Mucosa of descending colon (tissue), 3 donors: Measurements from ENCODE around the gene CLIC3. TPM values are rescaled to one million over a fixed set of nuclear protein-coding genes. Genes with fewer than 3 reads are reported as not detected.

Experiments
- ATAC-seq: fragments of 200-7000 bp; cut with Tn5 transposase; one replicate; pipeline ENCODE4 v1.9.1; 2020; ENCODE audit warnings: mild to moderate bottlenecking, moderate library complexity
- DNase-seq, 3 donors: peaks; one replicate each; pipeline ENCODE4 v3.0.0-alpha.2; 2020
- H3K36me3 ChIP-seq: fragments of 200-600 bp; one replicate; pipeline ENCODE4 v1.8.0; 2021; ENCODE audit warnings: low read depth, mild to moderate bottlenecking
- H3K4me1 ChIP-seq: fragments of 200-600 bp; one replicate; pipeline ENCODE4 v1.8.0; 2021; ENCODE audit warnings: low read depth, mild to moderate bottlenecking
- H3K4me3 ChIP-seq: fragments of 200-600 bp; one replicate; pipeline ENCODE4 v1.8.0; 2021; ENCODE audit warnings: mild to moderate bottlenecking
- H3K9me3 ChIP-seq: fragments of 200-600 bp; one replicate; pipeline ENCODE4 v1.8.0; 2021; ENCODE audit warnings: mild to moderate bottlenecking
- intact Hi-C, 2 donors: fragments of 100-400 bp; cut with DNase I in 1 of 2; cut with micrococcal nuclease in 1 of 2; formaldehyde crosslinking; loops; one replicate each; pipeline versions ENCODE4 v1.11.0 to v1.11.1; 2022; cut with DNase I, micrococcal nuclease
- total RNA-seq, 3 donors: library from RNA; stranded (reverse); fragmentation: NEBNext Ultra II Directional in 2 of 3; extraction: Animal tissue kit (Norgen Biotek cat#: 25700) in 2 of 3; gene quantifications; one replicate each; pipeline versions ENCODE4 v1.2.1 to v1.2.4, GENCODE V29; 2021 to 2023
- TF ChIP-seq, protein P1 (sequence below): fragments of 200-600 bp; IDR thresholded peaks from one replicate; pipeline ENCODE4 v1.8.0; 2022; ENCODE audit warnings: antibody characterized with exemption, mild to moderate bottlenecking
- donor health status: DM: no; HTN: no; CAD: no; lungs with moderate emphysema.
- donor health status: DM: no; HTN: no; CAD: no.
- donor health status: DM: no; HTN: yes; CAD: no.

Gene CLIC3
- total RNA-seq, 3 donors from 2014 or later: 0.82 to 1.9 (median 0.99) TPM

DNA sequence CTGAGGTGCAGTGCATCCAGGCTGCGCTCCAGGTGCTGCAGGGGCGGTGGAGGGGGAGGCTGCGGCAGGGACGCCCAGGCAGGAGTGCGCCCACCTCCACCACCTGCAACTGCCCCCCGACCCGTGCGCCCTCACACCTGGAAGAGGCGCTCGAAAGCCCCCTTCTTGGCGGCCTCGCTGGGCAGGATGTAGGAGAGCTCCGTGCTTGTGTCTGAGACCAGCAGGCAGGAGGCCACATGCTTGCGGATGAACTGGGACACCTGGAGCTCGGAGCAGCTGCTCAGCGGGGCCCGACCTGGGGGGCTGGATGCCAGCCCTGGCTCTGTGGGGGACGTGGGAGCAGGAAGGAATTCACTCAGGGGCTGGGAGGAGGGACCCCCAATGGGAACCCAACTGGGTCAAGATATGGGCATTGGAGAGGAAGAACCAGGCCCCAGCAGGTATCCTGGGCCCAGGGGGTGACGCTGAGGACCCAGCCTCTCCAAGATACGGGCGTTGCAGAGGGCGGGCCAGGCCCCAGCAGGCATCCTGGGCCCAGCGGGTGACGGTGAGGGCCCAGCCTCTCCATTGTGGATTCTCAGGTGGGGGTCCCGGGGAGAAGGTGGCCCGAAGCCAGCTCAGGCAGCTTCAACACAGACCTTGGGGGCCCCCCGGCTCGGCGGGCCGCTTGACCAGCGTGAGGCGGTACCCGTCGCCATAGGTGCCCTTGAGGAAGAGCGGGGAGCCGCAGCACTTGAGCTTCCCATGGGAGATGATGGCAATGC is 18.6 kb upstream of the CLIC3 start:
- TF ChIP-seq, protein P1, sequence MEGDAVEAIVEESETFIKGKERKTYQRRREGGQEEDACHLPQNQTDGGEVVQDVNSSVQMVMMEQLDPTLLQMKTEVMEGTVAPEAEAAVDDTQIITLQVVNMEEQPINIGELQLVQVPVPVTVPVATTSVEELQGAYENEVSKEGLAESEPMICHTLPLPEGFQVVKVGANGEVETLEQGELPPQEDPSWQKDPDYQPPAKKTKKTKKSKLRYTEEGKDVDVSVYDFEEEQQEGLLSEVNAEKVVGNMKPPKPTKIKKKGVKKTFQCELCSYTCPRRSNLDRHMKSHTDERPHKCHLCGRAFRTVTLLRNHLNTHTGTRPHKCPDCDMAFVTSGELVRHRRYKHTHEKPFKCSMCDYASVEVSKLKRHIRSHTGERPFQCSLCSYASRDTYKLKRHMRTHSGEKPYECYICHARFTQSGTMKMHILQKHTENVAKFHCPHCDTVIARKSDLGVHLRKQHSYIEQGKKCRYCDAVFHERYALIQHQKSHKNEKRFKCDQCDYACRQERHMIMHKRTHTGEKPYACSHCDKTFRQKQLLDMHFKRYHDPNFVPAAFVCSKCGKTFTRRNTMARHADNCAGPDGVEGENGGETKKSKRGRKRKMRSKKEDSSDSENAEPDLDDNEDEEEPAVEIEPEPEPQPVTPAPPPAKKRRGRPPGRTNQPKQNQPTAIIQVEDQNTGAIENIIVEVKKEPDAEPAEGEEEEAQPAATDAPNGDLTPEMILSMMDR: no peak
- Histone ChIP-seq H3K36me3 (no peaks in the 10 kb centered on the region), H3K9me3 (no peaks in the 10 kb centered on the region), H3K4me3 (no peak overlapping the region), H3K4me1 (no peaks in the 10 kb centered on the region)
- DNase-seq: no peak
- intact Hi-C loops: no loop called here
- no peak for ATAC-seq

DNA sequence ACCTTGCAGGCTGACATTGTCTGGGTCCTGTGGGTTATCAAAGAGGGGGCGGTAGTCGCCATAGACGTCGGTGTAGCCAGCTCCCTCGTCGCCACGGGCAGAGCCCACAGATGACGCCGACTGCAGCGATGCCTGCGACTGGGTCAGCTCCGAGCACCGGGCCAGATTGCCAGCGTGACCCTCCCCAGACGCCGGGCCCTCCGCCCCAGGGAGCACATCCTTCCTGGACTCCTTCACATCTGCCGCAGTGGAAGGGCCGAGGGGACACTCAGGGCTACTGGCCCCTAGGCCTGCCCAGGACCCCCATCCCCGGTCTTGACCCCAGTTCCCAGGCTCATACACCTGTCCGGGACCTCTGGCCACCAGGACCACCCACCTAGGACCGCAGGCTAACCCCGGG is 17.8 kb upstream of the CLIC3 start:
- H3K4me1 ChIP-seq: no peaks in the 10 kb centered on the region
- TF ChIP-seq, protein P1: no peak
- DNase-seq (no peak), ATAC-seq (no peak)
- H3K4me3 ChIP-seq: no peak overlapping the region
- H3K9me3 ChIP-seq: no peaks in the 10 kb centered on the region
- intact Hi-C loops: no loop called here
- H3K36me3 ChIP-seq: no peaks in the 10 kb centered on the region

DNA sequence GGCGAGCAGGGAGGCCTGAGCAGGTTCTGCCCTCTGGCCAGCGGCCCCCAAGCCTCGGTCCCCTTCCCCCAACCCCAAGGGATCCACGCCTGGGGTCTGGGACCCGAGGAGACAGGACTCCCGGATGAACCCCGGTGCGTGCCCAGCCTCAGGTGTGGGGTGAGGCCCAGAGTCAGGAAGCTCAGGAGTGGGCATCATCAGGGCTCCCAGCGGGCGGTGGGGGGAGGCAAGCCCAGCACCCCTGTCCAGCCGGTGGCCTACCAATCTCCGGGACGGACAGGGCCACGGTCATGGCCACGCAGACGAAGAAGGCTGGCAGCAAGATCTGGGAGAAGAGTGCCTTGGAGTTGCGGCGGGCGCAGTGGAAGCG is 17.2 kb upstream of the CLIC3 start:
- Histone ChIP-seq H3K4me3 (no peak overlapping the region), H3K4me1 (no peaks in the 10 kb centered on the region), H3K36me3 (no peaks in the 10 kb centered on the region), H3K9me3 (no peaks in the 10 kb centered on the region)
- ATAC-seq (no peak), DNase-seq (no peak)
- TF ChIP-seq, protein P1: no peak
- intact Hi-C loops: no loop called here

DNA sequence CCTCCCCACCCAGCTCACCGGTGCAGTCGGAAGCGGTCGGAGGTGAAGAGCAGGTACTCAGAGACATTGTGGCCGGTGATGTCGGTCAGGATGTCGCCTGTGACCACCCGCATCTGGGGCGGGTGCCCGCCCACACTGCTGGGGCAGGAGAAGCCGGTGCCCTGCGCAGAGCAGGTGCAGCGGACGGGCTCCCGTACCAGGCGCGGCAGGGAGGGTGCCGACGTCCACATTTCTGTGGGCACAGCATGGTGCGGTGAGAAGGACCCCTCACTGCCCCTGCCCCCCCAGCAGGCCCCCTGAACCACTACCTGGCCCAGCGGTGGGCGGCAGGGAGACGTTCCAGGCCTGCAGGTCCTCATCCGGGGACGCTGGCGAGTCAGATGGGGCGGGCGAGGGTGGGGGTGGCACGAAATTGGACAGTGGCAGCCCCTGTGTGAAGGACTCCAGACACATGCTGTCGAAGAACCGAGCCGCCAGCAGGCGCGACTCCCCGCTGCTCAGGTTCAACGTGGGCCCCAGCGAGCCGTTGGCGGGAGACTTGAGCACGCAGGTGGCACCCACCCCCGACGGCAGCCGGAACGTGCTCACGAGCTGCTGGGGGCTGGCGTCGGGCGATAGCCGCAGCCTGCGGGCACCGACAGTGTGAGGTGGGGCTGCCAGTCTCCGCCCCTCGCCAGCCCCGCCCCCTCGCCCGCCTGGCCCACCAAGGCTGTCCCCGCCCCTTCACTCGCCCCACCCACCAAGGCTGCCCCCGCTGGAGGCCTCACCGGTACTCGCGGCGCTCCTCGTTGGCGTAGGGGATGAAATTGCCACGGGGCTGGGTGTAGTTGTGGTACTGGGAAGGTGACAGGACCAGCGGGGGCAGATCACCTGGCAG is 16.6 kb upstream of the CLIC3 start:
- ATAC-seq: no peak
- intact Hi-C loops: no loop called here
- Histone ChIP-seq H3K36me3 (no peaks in the 10 kb centered on the region), H3K4me1 (no peaks in the 10 kb centered on the region), H3K9me3 (no peaks in the 10 kb centered on the region), H3K4me3 (no peak overlapping the region)
- TF ChIP-seq, protein P1: no peak
- no peak for DNase-seq

DNA sequence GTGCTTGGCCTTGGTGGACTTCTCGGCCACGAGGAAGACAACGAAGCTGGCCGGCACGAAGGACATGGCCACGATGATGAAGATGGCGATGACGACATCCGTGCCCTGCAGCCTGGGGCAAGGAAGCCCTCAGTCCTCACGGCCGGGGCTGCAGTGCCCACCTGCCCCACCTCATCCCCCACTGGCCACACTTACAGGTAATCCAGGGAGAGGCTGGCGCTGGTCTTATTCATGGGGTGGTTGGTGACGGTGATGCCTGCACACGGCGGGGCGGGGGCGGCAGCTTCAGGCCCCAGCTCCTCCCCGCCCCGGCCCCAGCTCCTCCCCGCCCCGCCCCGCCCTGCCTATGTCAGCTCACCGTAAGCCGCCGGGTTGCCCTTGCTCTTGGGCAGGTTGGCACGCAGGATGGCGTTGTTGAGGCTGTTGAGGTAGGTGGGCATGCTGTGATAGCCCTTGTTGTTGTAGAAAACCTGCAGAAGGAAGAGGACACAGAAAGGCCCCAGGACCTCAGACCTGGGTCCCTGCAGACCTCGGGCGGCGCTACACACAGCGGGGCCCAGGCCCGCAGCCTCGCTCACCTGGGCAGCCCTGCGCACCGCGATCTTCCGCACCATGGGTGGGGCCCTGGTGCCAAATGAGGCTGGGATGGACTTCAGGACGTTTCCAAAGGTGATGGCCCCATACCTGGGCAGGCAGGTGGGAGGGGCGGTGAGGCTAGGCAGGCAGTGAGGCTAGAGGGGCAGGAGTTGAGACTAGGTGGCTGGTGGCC is 15.7 kb upstream of the CLIC3 start:
- no peak for DNase-seq
- no peaks in the 10 kb centered on the region for H3K36me3 ChIP-seq
- no peak for ATAC-seq
- no peak overlapping the region for H3K4me3 ChIP-seq
- intact Hi-C loops: no loop called here
- TF ChIP-seq, protein P1: no peak
- no peaks in the 10 kb centered on the region for H3K9me3 ChIP-seq
- no peaks in the 10 kb centered on the region for H3K4me1 ChIP-seq
